Upper lobe of right lung (tissue), 1 donor: ENCODE results near the gene OMP. TPM values are rescaled to one million over a fixed set of nuclear protein-coding genes. Genes with fewer than 3 reads are reported as not detected.

ENCODE experiments used
- ATAC-seq: fragments of 200-7000 bp; cut with Tn5 transposase; one replicate; pipeline ENCODE4 v1.9.1; 2020; ENCODE audit warnings: mild to moderate bottlenecking, moderate library complexity
- DNase-seq: peaks from one replicate; pipeline ENCODE4 v3.0.0-alpha.2; 2020
- H3K27ac ChIP-seq: fragments of 200-600 bp; one replicate; pipeline ENCODE4 v1.8.0; 2022
- H3K27me3 ChIP-seq: fragments of 200-600 bp; one replicate; pipeline ENCODE4 v1.8.0; 2022; ENCODE audit warnings: mild to moderate bottlenecking
- H3K36me3 ChIP-seq: fragments of 200-600 bp; one replicate; pipeline ENCODE4 v1.8.0; 2022
- H3K4me1 ChIP-seq: fragments of 200-600 bp; one replicate; pipeline ENCODE4 v1.8.0; 2022
- H3K4me3 ChIP-seq: fragments of 200-600 bp; one replicate; pipeline ENCODE4 v1.8.0; 2022; ENCODE audit warnings: mild to moderate bottlenecking
- H3K9me3 ChIP-seq: fragments of 200-600 bp; one replicate; pipeline ENCODE4 v1.8.0; 2022
- CTCF ChIP-seq: fragments of 200-600 bp; IDR thresholded peaks from one replicate; pipeline ENCODE4 v1.8.0; 2022; ENCODE audit warnings: antibody characterized with exemption
- intact Hi-C: fragments of 100-400 bp; cut with DNase I; formaldehyde crosslinking; loops from one replicate; pipeline ENCODE4 v1.11.0; 2022
- total RNA-seq: library from RNA; stranded (reverse); fragmentation: NEBNext Ultra II Directional; extraction: Animal tissue kit (Norgen Biotek cat#: 25700); gene quantifications from one replicate; pipeline ENCODE4 v1.2.1, GENCODE V29; 2021
- donor health status: DM: no; HTN: yes; CAD: no; lungs with severe emphysema.

The OMP gene
- total RNA-seq, 1 donor from 2014 or later, result not detected

- no peak overlapping the region for H3K4me3 ChIP-seq
- no peak overlapping the region for H3K27ac ChIP-seq
- TF ChIP-seq CTCF, result no peak
- no peaks in the 10 kb centered on the region for H3K36me3 ChIP-seq
- H3K9me3 ChIP-seq, result no peaks in the 10 kb centered on the region
- no peak for ATAC-seq
- intact Hi-C loops, result no loop called here
- DNase-seq, result no peak
- peaks cover 10% of the 10 kb centered on the region for H3K4me1 ChIP-seq
- peaks cover 17% of the 10 kb centered on the region for H3K27me3 ChIP-seq
These were observed 39.7 kb downstream of the OMP start for GRCh38 chr11:77142091-77142975.

DNA sequence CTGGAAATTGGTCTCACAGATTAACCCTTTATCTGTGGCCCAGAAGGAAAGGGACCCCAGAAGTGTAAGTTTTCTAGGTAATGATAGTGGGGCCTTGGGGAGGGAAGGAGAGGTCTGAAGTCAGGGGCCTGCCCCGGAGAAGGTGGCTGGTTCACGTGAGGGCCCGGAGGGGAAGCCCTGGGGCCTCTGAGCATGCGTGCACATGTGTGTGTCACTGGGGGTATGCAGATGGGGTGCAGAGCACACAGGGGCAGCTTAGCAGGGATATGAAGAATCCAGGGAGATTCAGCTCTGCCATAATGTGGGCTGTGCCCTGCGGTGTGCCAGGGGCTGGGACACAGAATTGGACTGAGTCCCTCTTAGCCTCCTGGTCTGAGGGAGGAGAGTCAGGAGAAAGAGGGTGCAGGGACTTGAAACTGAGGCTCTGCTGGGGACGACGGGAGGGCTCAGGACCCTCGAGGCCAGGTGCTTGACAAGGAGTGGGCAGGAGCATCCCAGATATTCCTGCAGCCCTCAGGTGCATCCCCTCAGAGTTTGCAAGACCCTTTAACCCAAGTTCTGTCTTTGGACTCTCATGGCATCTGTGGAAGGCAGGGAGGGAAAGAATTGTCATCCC lies 40.9 kb downstream of the OMP start:
- DNase-seq (no peak), ATAC-seq (no peak)
- intact Hi-C loops, result no loop called here
- Histone ChIP-seq H3K9me3 (no peaks in the 10 kb centered on the region), H3K36me3 (no peaks in the 10 kb centered on the region), H3K4me1 (peaks cover 16% of the 10 kb centered on the region), H3K27me3 (peaks cover 5% of the 10 kb centered on the region), H3K4me3 (no peak overlapping the region), H3K27ac (no peak overlapping the region)
- TF ChIP-seq CTCF, result no peak

DNA sequence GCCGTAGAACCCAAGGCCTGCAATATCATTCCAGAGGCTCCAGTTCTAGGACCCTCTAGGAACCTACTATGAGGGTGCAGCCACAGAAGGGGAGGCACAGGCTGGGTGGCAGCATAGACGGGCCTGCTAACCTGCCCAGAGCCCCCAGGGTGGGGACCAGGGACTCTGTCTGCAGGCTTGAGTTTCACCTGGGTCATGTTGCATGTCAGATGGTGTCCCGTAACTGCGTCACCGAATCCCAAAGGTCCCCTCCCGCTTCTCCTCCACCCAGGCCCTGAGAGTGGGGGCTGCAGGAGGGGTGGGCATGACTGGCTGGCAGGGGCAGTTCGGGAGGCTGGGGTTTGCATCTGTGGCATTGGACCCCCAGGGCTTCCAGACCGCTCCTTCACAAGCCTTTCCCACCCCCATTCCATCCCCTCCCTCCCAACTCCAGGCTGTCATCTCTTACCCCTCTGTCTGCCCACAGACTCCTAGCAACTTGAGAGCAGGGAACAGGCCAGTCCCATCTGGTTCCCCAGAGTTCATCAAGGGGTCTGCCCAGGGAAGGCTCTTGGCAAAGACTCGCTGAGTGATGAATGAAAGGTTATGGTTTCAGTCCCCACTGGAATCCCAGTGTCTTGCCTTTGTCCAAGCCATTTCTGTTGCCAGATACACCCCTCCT lies 41.7 kb downstream of the OMP start:
- no peak for DNase-seq

GRCh38 chr11:77144857-77145428 lies 42.3 kb downstream of the OMP start:
- H3K27ac ChIP-seq, result no peak overlapping the region

More for the DNA sequence above, 41.7 kb downstream of the OMP start:
- TF ChIP-seq CTCF, result no peak
- no peaks in the 10 kb centered on the region for H3K9me3 ChIP-seq
- H3K27me3 ChIP-seq, result no peaks in the 10 kb centered on the region
- ATAC-seq, result no peak
- no peak overlapping the region for H3K4me3 ChIP-seq
- H3K27ac ChIP-seq, result no peak overlapping the region
- H3K4me1 ChIP-seq, result peaks cover 16% of the 10 kb centered on the region
- H3K36me3 ChIP-seq, result no peaks in the 10 kb centered on the region
- intact Hi-C loops, result no loop called here

More at GRCh38 chr11:77144857-77145428, 42.3 kb downstream of the OMP start:
- H3K9me3 ChIP-seq, result no peaks in the 10 kb centered on the region
- no peak for TF ChIP-seq CTCF
- no peaks in the 10 kb centered on the region for H3K27me3 ChIP-seq
- no peaks in the 10 kb centered on the region for H3K36me3 ChIP-seq
- ATAC-seq (no peak), DNase-seq (no peak)
- intact Hi-C loops, result no loop called here
- peaks cover 14% of the 10 kb centered on the region for H3K4me1 ChIP-seq
- H3K4me3 ChIP-seq, result no peak overlapping the region
